GM23338 (cell line): ENCODE data around the gene DCD. TPM values are rescaled to one million over a fixed set of nuclear protein-coding genes. Genes with fewer than 3 reads are reported as not detected.

Experiments used
- ATAC-seq: fragments of 200-7000 bp; cut with Tn5 transposase; 3 replicates; pipeline ENCODE4 v1.9.1; 2020
- DNase-seq: peaks from one replicate; pipeline ENCODE4 v3.0.0-alpha.2; 2015; ENCODE audit warnings: low spot score
- H2AFZ ChIP-seq: fragments of 200-600 bp; sonication (generic); 2 replicates; pipeline ENCODE4 v1.8.0; 2016; ENCODE audit warnings: antibody characterized with exemption, mild to moderate bottlenecking, moderate library complexity
- H3F3A ChIP-seq: fragments of 200-600 bp; sonication (generic); replicated peaks from 2 replicates; pipeline ENCODE4 v1.8.0; 2017; ENCODE audit warnings: antibody characterized with exemption, mixed run types, low read depth
- H3K27ac ChIP-seq: fragments of 200-600 bp; sonication (generic); 2 replicates; pipeline ENCODE4 v1.6.1; 2016; ENCODE audit warnings: low read depth
- H3K27me3 ChIP-seq: fragments of 200-600 bp; sonication (generic); 2 replicates; pipeline ENCODE4 v1.8.0; 2016; ENCODE audit warnings: mild to moderate bottlenecking, mixed run types, moderate library complexity; ENCODE audit not compliant: insufficient read depth
- H3K36me3 ChIP-seq: fragments of 200-600 bp; sonication (generic); 2 replicates; pipeline ENCODE4 v1.8.0; 2016; ENCODE audit warnings: mild to moderate bottlenecking; ENCODE audit not compliant: insufficient read depth
- H3K4me1 ChIP-seq: fragments of 200-600 bp; sonication (generic); 2 replicates; pipeline ENCODE4 v1.8.0; 2016; ENCODE audit warnings: mild to moderate bottlenecking, moderate library complexity; ENCODE audit not compliant: insufficient read depth
- H3K4me2 ChIP-seq: fragments of 200-600 bp; sonication (generic); 2 replicates; pipeline ENCODE4 v1.7.1; 2017; ENCODE audit warnings: mixed run types
- H3K4me3 ChIP-seq: fragments of 200-600 bp; sonication (generic); 2 replicates; pipeline ENCODE4 v1.6.1; 2016; ENCODE audit warnings: mixed run types
- H3K79me2 ChIP-seq: fragments of 200-600 bp; sonication (generic); replicated peaks from 2 replicates; pipeline ENCODE4 v1.8.0; 2017; ENCODE audit warnings: mild to moderate bottlenecking; ENCODE audit not compliant: insufficient read depth
- H3K9me2 ChIP-seq: fragments of 200-600 bp; sonication (generic); 2 replicates; pipeline ENCODE4 v1.8.0; 2017; ENCODE audit not compliant: insufficient read depth
- H4K20me1 ChIP-seq: fragments of 200-600 bp; sonication (generic); replicated peaks from 2 replicates; pipeline ENCODE4 v1.8.0; 2017; ENCODE audit warnings: mild to moderate bottlenecking; ENCODE audit not compliant: insufficient read depth
- H3K27ac Mint-ChIP-seq: 2 replicates; pipeline ENCODE4 v1.8.0; 2020; ENCODE audit warnings: inconsistent platforms, mild to moderate bottlenecking, moderate library complexity, mixed read lengths
- H3K27me3 Mint-ChIP-seq: 3 replicates; pipeline ENCODE4 v1.8.0; 2022; ENCODE audit warnings: low read depth, mild to moderate bottlenecking, moderate library complexity, mixed read lengths, inconsistent platforms; ENCODE audit not compliant: insufficient read depth, poor library complexity
- H3K36me3 Mint-ChIP-seq: 3 replicates; pipeline ENCODE4 v1.8.0; 2021; ENCODE audit warnings: low read depth, mild to moderate bottlenecking, inconsistent platforms, moderate library complexity, mixed read lengths
- H3K4me1 Mint-ChIP-seq: 3 replicates; pipeline ENCODE4 v1.8.0; 2020; ENCODE audit warnings: mild to moderate bottlenecking, inconsistent platforms, mixed read lengths
- H3K4me3 Mint-ChIP-seq: 3 replicates; pipeline ENCODE4 v1.8.0; 2021; ENCODE audit warnings: moderate library complexity, mild to moderate bottlenecking, inconsistent platforms, mixed read lengths
- H3K9me3 Mint-ChIP-seq: 3 replicates; pipeline ENCODE4 v1.8.0; 2020; ENCODE audit warnings: moderate library complexity, mild to moderate bottlenecking, inconsistent platforms, mixed read lengths
- EZH2 ChIP-seq: fragments of 200-600 bp; sonication (generic); IDR thresholded peaks from one replicate; pipeline ENCODE4 v1.8.0; 2017; ENCODE audit warnings: antibody characterized with exemption, mild to moderate bottlenecking, low read depth; ENCODE audit not compliant: unreplicated experiment
- EZH2phosphoT487 ChIP-seq: fragments of 200-600 bp; sonication (generic); IDR thresholded peaks from one replicate; pipeline ENCODE4 v1.8.1; 2018; ENCODE audit warnings: antibody characterized with exemption; ENCODE audit not compliant: unreplicated experiment
- JUNB ChIP-seq: IDR thresholded peaks from one replicate; pipeline ENCODE4 v1.6.1; 2016; ENCODE audit warnings: antibody characterized with exemption; ENCODE audit not compliant: unreplicated experiment
- POLR2AphosphoS5 ChIP-seq: IDR thresholded peaks from 2 replicates; pipeline ENCODE4 v1.6.1; 2016; ENCODE audit warnings: antibody characterized with exemption, low read depth
- STAT1 ChIP-seq: IDR thresholded peaks from one replicate; pipeline ENCODE4 v1.6.1; 2016; ENCODE audit warnings: antibody characterized with exemption; ENCODE audit not compliant: unreplicated experiment
- ZNF114 ChIP-seq: fragments of 250-450 bp; sonication (Bioruptor Pico); IDR thresholded peaks from 2 replicates; pipeline ENCODE4 v1.5.0; 2020; ENCODE audit warnings: mild to moderate bottlenecking, moderate library complexity
- long read RNA-seq: library from polyadenylated mRNA; unstranded; transcript quantifications from one replicate; pipeline ENCODE4 v2.0.0, GENCODE V29; 2020; ENCODE audit not compliant: unreplicated experiment
- polyA plus RNA-seq: library from polyadenylated mRNA; unstranded; fragments of >200 nt; fragmentation: Nextera tagmentation; extraction: Ambion mirVana; gene quantifications from 2 replicates; pipeline ENCODE4 v1.2.1, GENCODE V29; 2016
- total RNA-seq: library from RNA; depleted of rRNA; stranded (reverse); fragments of >200 nt; shearing (Covaris generic); gene quantifications from 2 replicates; pipeline ENCODE4 v1.2.3, GENCODE V29; 2014; rRNA removed
- TF ChIP-seq, protein P1 (sequence below): IDR thresholded peaks from 2 replicates; pipeline ENCODE4 v1.6.1; 2016; ENCODE audit warnings: antibody characterized with exemption
- TF ChIP-seq, protein P2 (sequence below), 2 experiments: fragments of 200-600 bp in 1 of 2; sonication (generic) in 1 of 2; conservative IDR thresholded peaks; 2 replicates each; pipeline versions ENCODE4 v1.5.1 to v1.6.1; 2016 to 2017; ENCODE audit warnings: antibody characterized with exemption in 2 of 2, low read depth in 2 of 2, mild to moderate bottlenecking in 2 of 2, moderate library complexity in 1 of 2

The DCD gene
- not detected in 2 replicates for total RNA-seq
- not detected in 2 replicates for polyA plus RNA-seq
- long read RNA-seq: 0 reads

- H2AFZ ChIP-seq: no peak within 1 kb of the TSS
- H3K27ac Mint-ChIP-seq: no peak within 1 kb of the TSS
Observed at GRCh38 chr12:54648265-54648664, at the start of gene DCD. TSS of gene DCD (minus strand) at chr12:54648365. CDS start at chr12:54648303, 62 bp downstream.

DNA sequence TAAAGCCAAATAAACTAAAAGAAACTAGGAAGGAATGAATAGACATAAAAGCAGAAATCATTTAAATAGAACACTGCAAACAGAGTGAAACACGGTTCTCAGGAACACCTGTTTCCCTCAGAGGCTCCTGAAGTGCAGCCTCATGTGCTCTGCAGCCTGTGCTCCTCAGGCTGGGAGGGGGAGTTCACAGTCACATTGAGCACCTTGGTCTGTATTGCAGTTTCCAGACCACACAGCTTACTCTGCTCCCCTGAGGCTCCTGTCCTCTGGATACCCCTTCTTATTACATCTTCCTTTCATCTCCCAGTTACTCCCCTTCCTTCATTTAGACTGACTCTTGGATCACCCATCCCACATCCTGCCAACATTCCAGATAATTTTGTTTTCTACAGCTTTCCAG, 49.7 kb upstream of the DCD start:
- DNase-seq: no peak
- Mint-ChIP-seq H3K4me1 (peaks cover 8% of the 10 kb centered on the region), H3K36me3 (no peaks in the 10 kb centered on the region), H3K9me3 (no peaks in the 10 kb centered on the region; the same call in 2 of the 3 replicates), H3K4me3 (no peak overlapping the region), H3K27ac (no peak overlapping the region; the same call in 1 of the 2 replicates), H3K27me3 (no peaks in the 10 kb centered on the region)
- Histone ChIP-seq H3K4me2 (no peak overlapping the region), H3F3A (no peaks in the 10 kb centered on the region), H3K27ac (no peak overlapping the region), H3K27me3 (no peaks in the 10 kb centered on the region), H3K9me2 (no peaks in the 10 kb centered on the region), H3K79me2 (no peaks in the 10 kb centered on the region), H3K4me3 (no peak overlapping the region), H4K20me1 (no peaks in the 10 kb centered on the region), H3K4me1 (no peaks in the 10 kb centered on the region), H2AFZ (no peak overlapping the region), H3K36me3 (no peaks in the 10 kb centered on the region)
- no peak for TF ChIP-seq EZH2phosphoT487
- no peak for TF ChIP-seq STAT1
- TF ChIP-seq JUNB: no peak
- TF ChIP-seq, protein P1, sequence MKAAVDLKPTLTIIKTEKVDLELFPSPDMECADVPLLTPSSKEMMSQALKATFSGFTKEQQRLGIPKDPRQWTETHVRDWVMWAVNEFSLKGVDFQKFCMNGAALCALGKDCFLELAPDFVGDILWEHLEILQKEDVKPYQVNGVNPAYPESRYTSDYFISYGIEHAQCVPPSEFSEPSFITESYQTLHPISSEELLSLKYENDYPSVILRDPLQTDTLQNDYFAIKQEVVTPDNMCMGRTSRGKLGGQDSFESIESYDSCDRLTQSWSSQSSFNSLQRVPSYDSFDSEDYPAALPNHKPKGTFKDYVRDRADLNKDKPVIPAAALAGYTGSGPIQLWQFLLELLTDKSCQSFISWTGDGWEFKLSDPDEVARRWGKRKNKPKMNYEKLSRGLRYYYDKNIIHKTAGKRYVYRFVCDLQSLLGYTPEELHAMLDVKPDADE: no peak
- no peak for ATAC-seq

More at GRCh38 chr12:54648265-54648664, at the start of gene DCD:
- no peaks in the 10 kb centered on the region for H4K20me1 ChIP-seq
- DNase-seq (no peak), ATAC-seq (no peak)
- no peaks in the 10 kb centered on the region for H3K4me1 ChIP-seq
- no peaks in the 10 kb centered on the region for H3K36me3 Mint-ChIP-seq
- H3K27me3 Mint-ChIP-seq: no peaks in the 10 kb centered on the region
- no peaks in the 10 kb centered on the region; the same call in 2 of the 3 replicates for H3K4me1 Mint-ChIP-seq
- no peaks in the 10 kb centered on the region for H3K27me3 ChIP-seq
- peaks cover 4% of the 10 kb centered on the region; the same call in 1 of the 2 replicates for H3K9me2 ChIP-seq
- no peaks in the 10 kb centered on the region for H3K9me3 Mint-ChIP-seq
- H3K4me3 ChIP-seq: no peak within 1 kb of the TSS
- H3K4me3 Mint-ChIP-seq: no peak within 1 kb of the TSS
- no peak within 1 kb of the TSS for H3K4me2 ChIP-seq
- no peaks in the 10 kb centered on the region for H3K79me2 ChIP-seq
- H3K36me3 ChIP-seq: no peaks in the 10 kb centered on the region
- no peak within 1 kb of the TSS for H3K27ac ChIP-seq
- no peaks in the 10 kb centered on the region for H3F3A ChIP-seq
- TF ChIP-seq, protein P1: no peak
- TF ChIP-seq, protein P2, sequence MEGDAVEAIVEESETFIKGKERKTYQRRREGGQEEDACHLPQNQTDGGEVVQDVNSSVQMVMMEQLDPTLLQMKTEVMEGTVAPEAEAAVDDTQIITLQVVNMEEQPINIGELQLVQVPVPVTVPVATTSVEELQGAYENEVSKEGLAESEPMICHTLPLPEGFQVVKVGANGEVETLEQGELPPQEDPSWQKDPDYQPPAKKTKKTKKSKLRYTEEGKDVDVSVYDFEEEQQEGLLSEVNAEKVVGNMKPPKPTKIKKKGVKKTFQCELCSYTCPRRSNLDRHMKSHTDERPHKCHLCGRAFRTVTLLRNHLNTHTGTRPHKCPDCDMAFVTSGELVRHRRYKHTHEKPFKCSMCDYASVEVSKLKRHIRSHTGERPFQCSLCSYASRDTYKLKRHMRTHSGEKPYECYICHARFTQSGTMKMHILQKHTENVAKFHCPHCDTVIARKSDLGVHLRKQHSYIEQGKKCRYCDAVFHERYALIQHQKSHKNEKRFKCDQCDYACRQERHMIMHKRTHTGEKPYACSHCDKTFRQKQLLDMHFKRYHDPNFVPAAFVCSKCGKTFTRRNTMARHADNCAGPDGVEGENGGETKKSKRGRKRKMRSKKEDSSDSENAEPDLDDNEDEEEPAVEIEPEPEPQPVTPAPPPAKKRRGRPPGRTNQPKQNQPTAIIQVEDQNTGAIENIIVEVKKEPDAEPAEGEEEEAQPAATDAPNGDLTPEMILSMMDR (conservative IDR thresholded peaks at IDR 0.05; ENCODE audit: low read depth in 2 of 2): no peak
- no peak for TF ChIP-seq POLR2AphosphoS5
- no peak for TF ChIP-seq EZH2
- no peak for TF ChIP-seq ZNF114
- TF ChIP-seq EZH2phosphoT487: no peak
